GM21717 (cell line): ENCODE measurements around the gene DPAGT1.
"Not testable (repeated sequence)": the region's sequence is repeated elsewhere in the genome, so short reads cannot be mapped to it uniquely, and the experiment has no call there.

Experiments
- ATAC-seq: cut with Tn5 transposase; IDR thresholded peaks from one replicate; pipeline ENCODE4 v1.9.1; 2021; ENCODE audit warnings: mild to moderate bottlenecking, moderate library complexity; ENCODE audit not compliant: unreplicated experiment

DPAGT1 gene

GRCh38 chr11:119101759-119102423 is at the start of gene DPAGT1:
TSS of gene DPAGT1 (minus strand) at chr11:119101853. CDS start at chr11:119101655, 198 bp downstream.
- peak; percentile 72 for ATAC-seq

- ATAC-seq = no peak
Measured at GRCh38 chr11:119149786-119150275, 48.2 kb upstream of the DPAGT1 start.

GRCh38 chr11:119149018-119149785 is 47.5 kb upstream of the DPAGT1 start, which contains the start of gene ABCG4:
TSS of gene ABCG4 (plus strand) at chr11:119149052. CDS start at chr11:119149966, 914 bp downstream.
- no peak for ATAC-seq

GRCh38 chr11:119148720-119149017 is 47.0 kb upstream of the DPAGT1 start:
- ATAC-seq = no peak

GRCh38 chr11:119147604-119148333 is 46.1 kb upstream of the DPAGT1 start:
- no peak for ATAC-seq

DNA sequence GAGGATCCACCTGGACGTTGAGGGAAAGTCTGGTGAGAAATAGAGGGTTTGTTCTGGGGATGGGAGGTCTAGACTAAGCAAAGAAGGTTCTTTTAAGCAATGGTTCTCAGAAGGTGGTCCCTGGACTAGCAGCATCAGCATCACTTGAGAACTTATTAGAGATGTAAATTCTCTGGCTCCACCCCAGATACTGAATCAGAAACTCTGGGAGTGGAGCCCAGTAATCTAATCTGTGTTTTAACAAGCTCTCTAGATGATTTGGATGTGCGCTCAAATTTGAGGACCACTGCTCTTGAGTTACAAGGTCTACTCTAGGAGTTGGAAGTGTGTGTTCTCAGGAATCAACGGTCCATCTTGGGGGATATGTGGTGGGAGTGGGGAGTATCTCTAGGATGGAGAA is 43.9 kb upstream of the DPAGT1 start:
- no peak for ATAC-seq

- ATAC-seq = peak; percentile 52
Measured at GRCh38 chr11:119144825-119145486, 43.3 kb upstream of the DPAGT1 start.

GRCh38 chr11:119139276-119139675 is 37.6 kb upstream of the DPAGT1 start:
- ATAC-seq = not testable (repeated sequence)

- no peak for ATAC-seq
Measured at GRCh38 chr11:119134389-119134978, 32.8 kb upstream of the DPAGT1 start.

DNA sequence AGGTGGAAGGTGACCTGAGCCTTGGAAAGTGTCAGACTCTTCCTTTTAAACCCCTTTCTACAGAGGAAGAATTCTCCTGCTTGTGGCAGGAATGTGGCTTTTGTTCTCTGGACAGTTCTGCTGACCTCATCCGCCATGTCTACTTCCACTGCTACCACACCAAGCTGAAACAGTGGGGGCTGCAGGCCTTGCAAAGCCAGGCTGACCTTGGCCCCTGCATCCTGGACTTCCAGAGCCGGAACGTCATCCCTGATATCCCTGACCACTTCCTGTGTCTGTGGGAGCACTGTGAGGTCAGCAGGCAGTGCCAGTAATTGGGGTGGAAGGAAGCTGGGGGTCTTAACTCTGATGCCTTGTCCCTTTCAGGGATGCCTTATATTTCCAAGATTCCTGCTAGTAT is 29.0 kb upstream of the DPAGT1 start:
- no peak for ATAC-seq

- ATAC-seq = no peak
Measured at GRCh38 chr11:119126675-119127268, 25.1 kb upstream of the DPAGT1 start.

- no peak for ATAC-seq
Measured at GRCh38 chr11:119125821-119126220, 24.2 kb upstream of the DPAGT1 start.

DNA sequence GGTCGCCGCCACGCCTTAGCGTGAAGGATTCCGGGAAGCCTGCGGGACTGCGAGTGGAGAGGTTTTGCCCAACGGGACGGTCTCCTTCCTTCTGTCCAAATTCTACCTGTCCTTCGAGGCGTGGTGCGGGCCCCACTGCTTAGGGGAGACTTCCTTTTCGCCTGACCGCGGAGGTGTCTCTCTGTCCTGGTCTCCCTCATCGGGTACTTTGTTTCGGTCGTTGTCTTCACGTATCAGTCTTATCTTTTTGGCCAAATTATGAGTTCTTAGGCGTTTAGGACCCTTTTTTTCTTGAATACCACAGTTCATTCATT is 20.1 kb upstream of the DPAGT1 start:
- ATAC-seq = no peak

DNA sequence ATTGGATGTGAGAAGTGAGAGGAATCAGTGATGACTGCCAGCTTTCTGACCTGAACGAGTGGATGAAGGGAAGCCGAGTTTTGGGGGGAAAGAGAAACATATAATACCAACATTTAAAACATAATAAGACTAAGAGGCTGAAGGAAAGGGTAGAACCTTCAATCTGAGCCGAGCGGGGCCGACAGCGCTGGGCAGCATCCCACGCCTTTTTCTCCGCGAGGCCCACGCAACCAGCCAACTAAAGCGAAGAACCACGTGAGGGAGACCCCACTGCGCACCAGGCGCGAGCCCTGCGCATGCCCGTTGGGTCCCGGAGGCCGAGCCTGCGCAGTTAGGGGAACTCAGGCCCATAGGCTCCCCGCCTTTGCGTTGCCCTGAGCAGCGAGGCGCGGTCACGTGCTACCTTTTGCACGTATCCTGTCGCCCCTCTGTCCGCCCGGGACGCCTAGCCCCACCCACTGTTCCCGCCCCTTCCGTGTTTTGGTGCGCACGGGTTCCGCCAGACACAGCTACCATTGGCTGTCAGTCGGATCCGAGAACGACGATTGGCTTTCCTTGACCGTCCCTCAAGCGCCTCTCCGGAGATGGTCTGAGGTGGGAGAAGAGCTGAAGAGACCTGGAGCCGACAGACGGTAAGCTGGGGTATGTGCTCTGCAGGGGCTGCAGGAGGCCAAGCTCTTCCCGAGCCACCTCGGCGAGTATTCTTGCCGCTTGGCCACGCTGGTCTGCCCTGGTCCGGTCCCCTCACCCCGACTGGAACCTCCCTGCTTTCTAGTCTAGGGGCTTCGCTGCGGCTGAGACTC is 19.6 kb upstream of the DPAGT1 start, which contains the start of gene HINFP:
HINFP (plus strand) TSS at position 573 of the 803 bp plus-strand sequence. CDS start 5,365 bp downstream, outside the sequence.
- peak; percentile 90 for ATAC-seq

DNA sequence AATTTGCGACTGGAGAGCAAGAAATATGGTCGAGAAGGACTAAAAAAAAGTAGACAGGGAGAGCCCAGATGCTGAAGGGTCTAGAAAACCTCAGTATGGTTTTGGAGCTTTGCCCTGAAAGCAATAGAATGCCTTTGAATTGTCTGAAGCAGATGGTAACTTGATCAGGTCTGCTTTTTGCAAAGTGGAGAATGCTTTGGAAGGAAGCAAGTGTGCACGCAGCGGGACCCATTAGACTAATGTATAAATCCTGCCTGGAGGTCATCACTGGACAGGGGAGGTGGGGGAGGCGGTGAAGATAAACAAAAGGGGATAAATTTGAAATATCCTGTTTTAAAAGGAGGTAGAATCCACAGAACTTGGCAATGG is 19.0 kb upstream of the DPAGT1 start:
- no peak for ATAC-seq

- ATAC-seq = no peak
Measured at GRCh38 chr11:119118946-119119345, 17.3 kb upstream of the DPAGT1 start.

DNA sequence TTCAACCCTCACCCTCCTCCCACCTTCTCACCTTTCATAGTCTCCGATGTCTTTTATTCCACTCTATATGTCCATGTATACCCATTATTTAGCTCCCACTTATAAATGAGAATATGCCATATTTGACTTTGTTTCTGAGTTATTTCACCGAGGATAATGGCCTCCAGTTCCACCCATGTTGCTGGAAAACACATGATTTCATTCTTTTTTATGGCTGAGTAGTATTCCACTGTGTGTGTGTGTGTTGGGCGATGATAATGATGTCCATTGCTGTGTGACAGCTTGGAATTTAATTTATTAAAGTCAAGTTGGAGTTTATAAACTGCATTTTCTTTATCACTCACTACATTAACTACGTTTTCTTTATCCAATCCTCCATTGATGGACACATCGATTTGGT is 16.6 kb upstream of the DPAGT1 start:
- ATAC-seq = no peak

GRCh38 chr11:119117004-119117706 is 15.5 kb upstream of the DPAGT1 start:
- ATAC-seq = no peak

DNA sequence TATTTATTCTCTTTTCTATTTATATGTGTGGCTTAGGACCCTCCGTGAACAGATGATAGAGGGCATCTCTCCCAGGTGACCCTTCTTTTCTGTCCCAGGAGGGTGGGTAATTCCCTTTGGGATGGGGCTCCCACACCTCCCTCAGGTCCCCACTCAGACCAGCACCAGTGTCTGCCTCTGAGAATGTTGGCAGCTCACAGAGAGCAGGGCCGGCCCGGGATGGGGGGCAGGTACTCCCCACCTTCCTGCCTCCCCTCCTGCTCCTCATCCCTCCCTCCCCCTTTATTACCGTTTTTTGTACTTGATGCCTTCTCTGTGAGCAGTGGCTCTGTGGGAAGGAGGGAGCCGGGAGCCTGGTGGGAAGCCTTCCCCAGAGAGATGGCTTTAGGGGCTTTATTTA is 14.9 kb upstream of the DPAGT1 start:
- no peak for ATAC-seq
